ENCODE measurements around the gene FBXO38.
A peak's percentile ranks its signal among the peaks of the same experiment; 100 is the strongest.
"Not testable (repeated sequence)": the region's sequence is repeated elsewhere in the genome, so short reads cannot be mapped to it uniquely, and the experiment has no call there.

The FBXO38 gene

DNA sequence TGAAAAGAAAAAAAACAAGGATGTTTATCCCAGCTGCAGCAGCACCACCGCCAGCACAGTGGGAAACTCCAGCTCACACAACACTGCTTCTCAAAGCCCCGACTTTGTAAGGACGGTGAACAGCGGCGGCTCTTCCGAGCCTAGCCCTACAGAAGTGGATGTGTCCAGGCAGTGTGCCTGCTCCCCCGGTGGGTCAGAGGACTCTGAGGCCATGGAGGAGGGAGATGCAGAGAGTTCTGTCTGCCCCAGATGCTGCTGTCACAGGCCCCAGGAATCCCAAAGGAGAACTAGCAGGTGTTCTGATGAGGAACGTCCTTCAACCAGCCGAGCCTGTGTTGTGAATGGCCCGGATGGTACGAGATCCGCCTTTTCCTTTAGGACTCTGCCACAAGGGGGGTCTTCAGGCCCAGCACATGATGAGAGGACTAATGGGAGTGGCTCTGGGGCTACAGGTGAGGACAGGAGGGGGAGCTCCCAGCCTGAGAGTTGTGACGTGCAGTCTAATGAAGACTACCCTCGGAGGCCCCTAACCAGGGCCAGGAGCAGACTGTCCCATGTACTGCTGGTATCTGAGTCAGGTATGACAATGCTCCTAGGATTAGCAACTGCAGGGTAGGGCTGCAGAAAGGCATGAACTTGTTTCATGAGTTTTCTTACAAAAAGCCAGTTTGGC lies 43.7 kb downstream of the FBXO38 start:
- no peak for DNase-seq (ENCODE audit: low read depth)

DNA sequence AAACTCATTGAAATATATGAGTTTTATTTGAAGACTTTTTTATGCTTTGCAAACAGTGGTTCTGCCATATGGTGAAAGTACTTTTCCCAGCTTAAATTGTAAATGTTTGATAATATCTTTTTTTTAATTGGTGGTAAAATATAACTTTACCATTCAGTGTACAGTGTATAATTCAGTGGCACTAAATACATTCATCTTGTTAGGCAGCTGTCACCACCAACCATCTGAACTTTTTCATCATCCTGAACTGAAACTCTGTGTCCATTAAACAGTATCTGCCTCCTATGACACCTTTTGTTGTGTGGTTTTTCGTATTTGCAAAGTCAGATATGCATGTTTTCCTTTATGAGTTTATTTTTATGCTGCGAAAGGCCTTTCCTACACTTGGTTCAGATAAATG lies 45.1 kb downstream of the FBXO38 start:
- DNase-seq (ENCODE audit: low read depth) = no peak

DNA sequence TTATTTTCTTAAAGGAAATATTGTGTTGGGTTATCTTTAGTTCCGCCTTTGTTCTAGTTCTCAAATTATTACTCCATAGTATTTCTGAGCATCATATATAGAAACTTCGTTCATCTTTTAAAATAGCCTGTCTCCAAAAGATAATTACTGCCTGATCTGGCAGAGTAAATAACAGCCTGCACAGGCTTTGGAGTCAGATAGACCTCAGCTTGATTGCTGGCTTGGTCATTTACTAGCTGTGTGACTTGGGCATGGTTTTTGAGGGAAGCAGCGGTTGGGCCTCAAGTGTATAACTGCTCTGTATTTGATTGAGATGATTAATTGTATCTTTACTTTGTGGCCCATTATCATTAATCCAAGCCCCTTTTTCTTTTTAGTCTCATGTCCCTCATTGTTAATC lies 50.1 kb downstream of the FBXO38 start:
- no peak for DNase-seq (ENCODE audit: low read depth)

DNA sequence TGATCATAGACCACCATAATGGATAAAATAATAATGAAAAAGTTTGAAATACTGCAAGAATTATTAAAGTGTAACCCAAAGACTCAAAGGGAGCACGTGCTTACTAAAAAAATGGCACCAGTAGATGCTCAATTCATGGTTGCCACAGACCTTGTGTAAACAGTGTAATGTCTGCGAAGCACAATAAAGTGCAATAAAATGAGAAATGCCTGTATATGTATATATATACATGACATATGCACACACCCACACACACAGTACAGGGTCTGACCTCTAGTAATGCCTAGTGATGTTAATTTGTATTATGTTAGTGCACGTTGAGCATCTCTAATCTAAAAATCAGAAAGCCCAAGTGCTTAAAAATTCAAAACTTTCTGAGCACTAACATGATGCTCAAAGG lies 52.3 kb downstream of the FBXO38 start:
- DNase-seq (ENCODE audit: low read depth) = no peak

DNA sequence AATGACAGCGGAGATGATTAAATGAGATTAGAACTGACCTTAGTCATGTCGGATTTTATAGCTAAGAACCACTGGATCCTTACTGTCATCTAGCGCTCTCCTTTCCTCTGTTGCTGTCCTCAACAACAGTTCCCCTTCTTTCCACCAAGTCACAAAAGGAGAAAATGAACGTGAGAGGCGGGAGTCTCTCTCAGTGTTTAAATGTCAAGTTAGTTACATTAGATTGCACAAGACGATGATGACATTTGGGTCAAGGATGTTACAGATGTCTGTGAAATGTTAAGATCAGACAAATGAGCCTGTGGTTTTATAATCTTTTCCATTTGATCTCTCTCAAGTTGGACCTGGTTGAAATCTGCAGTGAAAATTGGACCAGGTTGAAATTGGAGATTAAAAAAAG lies 53.5 kb downstream of the FBXO38 start:
- DNase-seq (ENCODE audit: low read depth) = no peak

DNA sequence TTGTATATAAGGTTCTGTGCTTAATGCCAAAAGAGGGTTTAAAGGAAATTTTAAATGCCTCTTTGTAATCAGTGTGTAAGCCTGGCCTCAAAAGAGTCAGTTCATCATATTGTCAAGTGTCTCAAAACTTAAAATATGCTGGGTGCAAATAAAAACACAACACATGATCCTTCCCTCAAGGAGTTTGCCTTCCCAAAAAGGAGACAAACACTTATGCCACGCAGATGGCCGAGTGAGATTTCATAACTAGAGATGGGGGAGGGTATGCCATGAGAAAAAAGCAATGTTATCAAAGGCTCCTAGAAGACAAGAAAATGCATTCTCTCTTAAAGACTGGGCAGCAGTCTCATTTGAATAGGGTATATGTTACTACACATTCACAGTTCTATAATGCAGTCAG lies 55.2 kb downstream of the FBXO38 start:
- no peak for DNase-seq (ENCODE audit: low read depth)

DNA sequence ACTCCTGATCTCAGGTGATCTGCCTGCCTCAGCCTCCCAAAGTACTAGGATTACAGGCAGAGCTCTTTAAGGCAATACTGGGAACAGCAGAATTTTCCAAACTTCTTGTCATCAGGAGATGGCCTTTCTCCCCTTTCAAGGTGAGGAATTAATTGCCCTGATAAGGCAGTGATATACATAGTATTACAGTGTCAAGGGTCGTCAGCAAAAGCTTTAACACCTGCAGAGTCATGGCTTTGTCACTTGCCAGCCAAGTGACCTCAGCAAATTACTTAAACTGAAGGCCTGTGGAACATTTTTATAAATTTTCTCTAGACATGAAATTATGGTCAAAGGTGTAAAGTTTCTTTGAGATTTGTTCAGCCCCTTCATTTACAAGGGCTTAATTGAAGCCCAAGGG lies 59.5 kb downstream of the FBXO38 start:
- DNase-seq (ENCODE audit: low read depth) = no peak

DNA sequence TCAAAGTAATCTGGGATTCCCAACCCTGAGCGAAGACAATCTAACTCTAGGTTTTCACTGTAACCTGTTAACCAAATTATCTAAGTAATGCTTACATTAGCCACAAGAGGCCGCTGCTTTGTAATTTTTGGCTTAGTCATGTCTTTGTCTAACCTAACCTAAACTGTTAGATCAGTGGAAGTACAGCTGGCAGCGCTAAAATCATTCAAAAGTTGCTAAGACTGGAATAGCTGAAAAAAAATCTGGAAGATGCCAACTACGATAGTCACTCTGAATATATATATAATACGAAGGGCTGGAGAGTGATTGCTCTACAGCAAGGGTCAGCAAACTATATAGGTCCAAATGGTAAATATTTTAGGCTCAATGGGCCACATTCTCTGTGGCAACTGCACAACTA lies 60.2 kb downstream of the FBXO38 start:
- DNase-seq (ENCODE audit: low read depth) = peak; percentile 48

DNA sequence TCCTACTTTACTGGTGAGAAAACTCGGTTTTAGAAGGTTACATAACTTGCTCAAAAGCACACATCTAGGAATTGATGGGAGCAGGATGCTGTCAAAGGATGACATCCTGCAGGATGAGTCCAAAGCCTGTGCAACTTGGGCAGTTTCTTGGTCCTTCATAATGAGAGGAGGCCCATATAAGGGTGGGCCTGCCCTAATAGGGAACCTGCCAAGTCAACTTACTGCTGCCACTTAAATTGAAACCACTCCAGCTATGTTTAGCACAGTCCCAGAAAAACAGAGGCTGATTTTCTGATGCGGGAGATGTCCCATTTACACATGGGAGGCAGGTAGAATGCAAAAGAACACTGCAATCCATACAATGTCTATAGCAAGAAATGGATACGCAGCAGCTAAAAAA lies 61.8 kb downstream of the FBXO38 start:
- no peak for DNase-seq (ENCODE audit: low read depth)

DNA sequence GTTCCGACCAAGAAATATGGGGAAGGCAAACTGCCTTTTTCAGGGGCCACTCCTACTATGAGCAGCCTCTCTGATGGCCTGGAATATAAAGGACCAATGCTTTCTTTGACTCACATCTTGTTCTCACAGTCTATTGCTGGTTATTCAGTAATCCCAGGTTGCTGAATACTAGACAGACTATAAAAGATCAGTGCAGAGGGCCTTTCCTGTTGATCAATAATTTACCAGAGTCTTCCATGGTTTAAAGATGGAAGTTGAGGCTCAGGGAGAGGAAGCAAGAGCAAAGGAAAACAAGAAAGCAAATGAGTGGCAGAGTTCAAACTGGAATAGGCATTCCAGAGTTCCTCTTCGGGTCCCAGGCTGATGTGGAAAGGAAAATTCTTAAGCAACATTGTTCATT lies 62.9 kb downstream of the FBXO38 start:
- no peak for DNase-seq (ENCODE audit: low read depth)

DNA sequence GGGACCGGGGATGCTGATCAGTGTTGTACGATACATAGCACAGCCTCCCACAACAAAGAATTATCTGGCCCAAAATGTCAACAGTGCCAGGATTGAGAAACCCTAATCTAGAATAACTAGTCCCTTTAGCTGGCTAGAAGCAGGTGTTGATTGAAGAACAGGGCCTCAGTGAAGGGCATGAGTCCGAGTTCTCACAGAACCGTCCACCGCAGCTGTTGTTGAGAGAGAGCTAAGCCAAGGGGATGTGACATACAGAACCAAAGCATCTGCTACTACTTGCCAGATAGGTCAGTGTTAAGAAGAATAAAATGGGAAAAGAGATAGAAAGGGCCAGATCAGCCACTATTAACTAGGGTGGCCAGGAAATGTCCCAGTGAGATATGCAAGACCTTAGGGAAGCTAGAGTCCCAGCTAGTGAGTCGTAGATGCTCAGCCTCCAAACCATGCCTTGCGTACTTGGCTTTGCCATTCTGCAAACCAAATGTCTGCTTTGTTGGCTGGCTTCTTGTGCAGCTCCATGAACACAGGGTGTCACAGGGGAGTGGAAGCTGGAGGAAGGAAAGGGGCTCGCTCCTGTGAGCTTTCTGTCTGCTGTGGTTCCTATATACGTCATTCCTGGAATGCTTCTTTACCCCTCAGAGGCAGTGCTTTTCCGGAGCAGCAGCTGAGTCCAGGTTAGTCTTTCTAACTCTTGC lies 68.9 kb downstream of the FBXO38 start:
- DNase-seq (ENCODE audit: low read depth) = no peak

DNA sequence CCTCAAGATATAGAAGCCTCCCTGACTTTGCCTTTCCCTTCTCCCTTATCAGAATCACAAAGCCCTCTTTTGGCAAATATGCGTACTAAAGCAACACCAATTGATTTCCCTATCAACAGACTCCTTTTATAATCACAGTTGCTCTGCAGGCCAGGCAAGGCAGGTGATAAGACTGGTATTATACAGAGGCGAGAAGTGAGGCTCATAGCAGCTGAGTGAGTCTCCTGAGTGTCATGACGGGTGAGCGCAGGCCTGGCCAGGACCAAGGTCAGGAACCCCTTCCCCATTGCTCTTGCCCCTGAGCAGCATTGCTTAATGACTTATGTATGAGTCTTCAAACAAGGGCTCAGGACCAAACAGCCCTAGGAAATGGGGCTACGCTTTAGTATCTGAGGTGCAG lies 70.8 kb downstream of the FBXO38 start:
- DNase-seq (ENCODE audit: low read depth) = no peak

DNA sequence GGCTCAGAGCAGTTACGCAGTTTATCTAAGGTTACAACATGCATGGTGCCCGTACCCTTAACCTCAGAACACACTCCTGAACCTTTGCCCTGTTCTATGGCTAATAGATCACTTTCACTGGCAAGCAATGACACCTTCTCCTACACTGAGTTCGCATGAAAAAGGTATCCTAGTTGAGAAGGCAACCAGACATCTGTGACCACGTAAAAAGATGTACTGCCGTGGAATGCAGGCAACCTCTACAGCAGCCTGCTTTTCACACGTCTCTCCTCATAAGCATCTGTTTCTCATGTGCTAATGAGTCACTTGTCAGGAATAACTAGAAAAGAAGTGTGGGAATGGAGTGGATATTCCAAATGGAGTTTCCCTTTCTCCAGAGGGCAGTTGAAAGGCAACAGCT lies 71.4 kb downstream of the FBXO38 start:
- no peak for DNase-seq (ENCODE audit: low read depth)

DNA sequence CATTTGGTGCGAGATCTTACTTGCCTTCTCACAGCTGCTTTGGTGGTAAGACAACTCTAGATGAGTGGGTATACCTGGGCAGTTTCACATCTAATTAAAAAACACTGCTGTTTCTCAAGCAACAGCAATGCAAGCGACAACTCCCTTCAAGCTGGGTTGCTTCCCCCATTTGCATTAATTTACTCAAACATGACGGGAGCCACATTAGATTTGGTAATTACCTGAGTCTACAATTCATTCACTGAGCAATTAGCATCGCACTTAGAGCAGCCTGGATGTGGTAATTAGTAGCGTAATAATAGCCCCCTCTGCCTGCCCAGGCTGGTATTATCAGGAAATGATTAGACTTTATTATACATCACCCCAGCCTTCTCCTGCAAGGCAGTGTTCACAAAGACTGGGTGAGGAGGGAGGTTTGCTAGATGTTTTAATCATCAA lies 73.4 kb downstream of the FBXO38 start:
- DNase-seq (ENCODE audit: low read depth) = no peak

DNA sequence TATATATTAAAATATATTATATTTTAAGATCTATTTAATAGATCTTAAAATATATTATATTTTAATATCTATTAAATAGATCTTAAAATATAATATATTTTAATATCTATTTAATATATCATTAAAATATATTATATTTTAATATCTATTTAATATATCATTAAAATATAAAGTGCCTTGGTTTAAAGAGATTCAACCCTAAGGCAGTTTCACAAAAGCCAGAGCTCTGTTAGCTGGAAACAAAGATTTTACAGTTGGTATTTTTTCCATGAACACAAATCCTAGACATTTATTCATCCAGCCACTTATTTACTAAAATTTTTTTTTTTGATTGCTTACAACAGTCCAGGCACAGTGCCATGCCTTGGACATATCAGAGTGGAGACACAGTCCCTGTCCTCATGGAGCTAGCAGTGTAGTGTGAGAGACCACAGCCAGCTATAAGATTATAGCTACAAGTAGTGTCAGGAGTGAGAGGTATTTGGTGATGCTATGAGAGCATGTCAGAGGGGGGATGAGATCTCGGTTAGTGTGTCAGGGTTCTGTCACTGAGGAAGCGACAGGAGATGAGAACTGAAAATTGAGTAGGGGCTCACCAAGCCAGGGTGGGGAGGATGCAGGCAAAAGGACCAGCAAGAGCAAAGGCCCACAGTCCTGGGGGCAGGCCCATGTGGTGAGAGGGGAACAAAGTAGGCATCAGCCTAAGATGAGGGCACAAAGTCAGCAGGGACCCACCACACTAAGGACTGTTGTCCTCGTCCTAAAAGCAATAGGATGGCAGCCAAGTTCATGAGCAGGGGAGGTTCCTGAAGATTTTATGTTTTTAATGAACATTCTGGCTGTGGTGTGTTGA lies 74.5 kb downstream of the FBXO38 start:
- no peak for DNase-seq (ENCODE audit: low read depth)

DNA sequence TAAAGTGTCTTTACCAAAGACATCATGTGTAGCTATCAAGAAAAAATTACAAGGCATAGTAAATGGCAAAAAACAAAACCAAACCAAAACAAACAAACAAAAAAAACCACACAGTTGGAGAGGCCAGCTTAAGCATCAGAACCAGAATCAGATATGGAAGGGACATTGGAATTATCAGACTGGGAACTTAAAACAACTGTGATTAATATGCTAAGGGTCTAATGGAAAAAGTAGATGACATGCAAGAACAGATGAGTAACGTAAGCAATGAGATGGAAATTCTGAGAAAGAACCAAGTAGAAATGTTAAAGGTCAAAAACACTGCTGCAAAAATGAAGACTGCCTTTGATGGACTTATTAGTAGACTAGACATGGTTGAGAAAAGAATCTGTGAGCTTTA lies 75.9 kb downstream of the FBXO38 start:
- no peak for DNase-seq (ENCODE audit: low read depth)

DNA sequence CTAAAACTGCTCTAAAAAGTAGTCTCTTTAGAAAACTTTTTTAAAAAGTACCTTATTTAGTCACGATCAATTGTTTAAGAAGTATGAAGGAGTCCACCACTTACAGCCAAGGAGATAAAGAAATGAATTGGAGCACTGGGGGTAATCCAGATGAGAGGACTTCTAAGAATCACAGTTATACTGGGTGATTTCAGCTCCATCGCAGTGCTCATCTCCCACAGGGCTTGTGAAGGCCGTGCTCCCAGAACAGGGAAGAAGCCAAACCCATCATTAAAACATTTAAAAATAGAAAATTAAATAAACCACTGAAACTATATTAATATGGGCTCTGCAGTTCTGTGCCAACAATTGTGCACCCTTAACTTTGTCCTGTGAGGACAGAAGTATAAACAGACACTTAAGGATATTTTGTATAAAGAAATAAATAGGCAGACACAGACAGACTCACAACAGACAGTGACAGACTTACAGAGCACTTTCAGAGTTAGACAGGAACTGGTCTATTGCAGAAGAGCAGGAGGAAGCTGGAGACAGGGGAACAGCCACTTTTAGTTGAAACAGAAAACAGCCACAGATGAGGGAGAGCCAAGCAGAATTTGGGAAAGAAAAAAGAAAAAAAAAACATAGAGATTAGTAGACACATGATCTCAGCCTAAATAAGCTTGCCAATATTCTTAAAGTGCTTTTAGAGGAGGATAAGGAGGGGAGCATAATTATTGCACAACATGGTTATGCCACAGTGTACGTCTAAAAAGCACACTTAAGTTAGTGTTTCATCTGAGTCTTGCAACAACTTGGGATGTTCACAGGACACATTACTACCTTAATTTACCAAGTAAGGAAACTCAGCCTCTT lies 81.8 kb downstream of the FBXO38 start:
- DNase-seq (ENCODE audit: low read depth) = no peak

DNA sequence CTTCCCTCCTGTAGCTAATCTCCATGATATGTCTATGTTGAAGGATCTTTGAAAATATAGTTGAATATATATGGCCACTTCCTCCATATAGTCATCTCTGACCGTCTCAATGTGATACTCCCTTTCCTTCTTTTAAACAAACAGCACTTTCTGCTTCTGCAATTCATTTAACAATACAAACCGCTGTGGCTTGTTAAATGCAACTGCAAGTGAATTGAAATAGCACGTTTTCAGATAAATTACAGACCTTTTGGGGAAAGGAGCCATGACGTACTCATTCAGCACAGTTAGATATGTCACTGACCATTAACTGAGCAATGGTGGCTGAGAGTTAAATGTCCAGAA lies 82.5 kb downstream of the FBXO38 start:
- no peak for DNase-seq (ENCODE audit: low read depth)

DNA sequence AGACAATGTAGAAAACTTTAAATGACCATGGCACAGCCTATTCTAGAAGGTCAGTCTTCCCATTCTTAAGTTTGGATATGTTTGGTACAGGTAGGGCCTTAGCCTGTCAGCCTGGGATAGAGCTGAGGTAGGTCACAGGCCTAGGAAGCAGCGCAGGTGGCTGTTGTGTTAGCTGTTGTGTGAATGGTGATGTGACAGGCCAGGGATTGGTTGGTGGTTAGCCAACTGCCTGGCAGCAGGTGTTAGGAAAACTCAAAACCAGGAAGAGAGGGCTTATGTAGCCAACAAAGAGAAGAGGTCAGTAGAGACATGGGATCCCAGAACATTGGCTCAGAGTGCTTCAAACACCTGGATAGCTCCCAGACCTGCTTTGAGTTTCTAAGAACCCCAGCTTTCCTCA lies 84.2 kb downstream of the FBXO38 start:
- no peak for DNase-seq (ENCODE audit: low read depth)

DNA sequence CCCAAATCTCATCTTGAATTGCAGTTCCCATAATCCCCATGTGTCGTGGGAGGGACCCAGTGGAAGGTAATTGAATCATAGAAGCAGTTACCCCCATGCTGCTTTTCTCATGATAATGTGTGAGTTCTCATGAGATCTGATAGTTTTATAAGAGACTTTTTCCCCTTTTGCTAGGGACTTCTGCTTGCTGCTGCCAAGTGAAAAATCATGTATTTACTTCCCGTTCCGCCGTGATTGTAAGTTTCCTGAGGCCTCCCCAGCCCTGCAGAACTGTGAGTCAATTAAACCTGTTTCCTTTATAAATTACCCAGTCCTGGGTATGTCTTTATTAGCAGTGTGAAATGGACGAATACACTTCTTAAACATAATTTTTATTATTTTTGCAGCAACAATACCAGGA lies 85.0 kb downstream of the FBXO38 start:
- not testable (repeated sequence) for DNase-seq (ENCODE audit: low read depth)

DNA sequence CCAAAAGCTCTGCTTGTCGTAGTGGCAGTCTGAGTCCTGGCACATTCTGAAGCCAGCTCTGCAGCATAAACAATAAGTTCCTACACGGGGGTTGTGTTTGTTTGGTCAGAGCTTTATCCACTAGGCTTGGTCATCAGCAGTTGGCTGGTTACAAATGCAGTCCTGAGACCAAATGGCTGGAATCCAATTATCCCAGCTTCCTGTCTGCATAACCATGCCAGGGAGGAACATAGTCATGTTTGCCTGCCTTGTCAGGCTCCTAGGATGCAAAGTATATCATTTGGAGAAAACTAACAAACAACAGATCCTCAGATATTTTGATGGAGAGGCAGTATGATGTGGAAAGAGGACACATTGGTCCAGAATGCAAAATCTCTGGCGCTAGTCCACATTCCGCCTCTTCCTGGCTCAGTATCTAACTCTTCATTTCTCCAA lies 85.8 kb downstream of the FBXO38 start:
- DNase-seq (ENCODE audit: low read depth) = no peak

DNA sequence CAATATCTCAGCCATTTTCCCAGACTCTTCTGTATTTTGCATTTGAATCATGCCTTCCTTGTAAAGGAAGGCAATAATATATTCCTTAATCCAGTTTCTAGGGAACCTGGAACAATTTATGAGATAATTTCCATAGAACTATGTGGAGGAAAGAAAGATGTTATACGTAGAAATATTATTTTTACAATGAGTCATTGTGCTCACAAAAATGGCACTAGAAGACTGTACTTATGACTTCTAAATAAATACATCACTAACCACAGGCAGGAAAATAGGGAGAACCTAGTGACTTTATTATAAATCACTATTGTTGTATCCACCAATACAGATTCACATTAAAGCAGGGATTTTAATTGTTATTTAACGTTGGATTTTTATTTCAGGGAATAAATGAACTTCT lies 87.6 kb downstream of the FBXO38 start:
- DNase-seq (ENCODE audit: low read depth) = no peak
